GM23248 (cell line): ENCODE measurements around the gene MIGA1. TPM values are rescaled to one million over a fixed set of nuclear protein-coding genes. Genes with fewer than 3 reads are reported as not detected.
A peak's percentile ranks its signal among the peaks of the same experiment; 100 is the strongest.

Experiments
- DNase-seq: peaks from one replicate; pipeline ENCODE4 v3.0.0-alpha.2; 2015
- H2AFZ ChIP-seq: fragments of 200-600 bp; sonication (generic); 2 replicates; pipeline ENCODE4 v1.6.1; 2016; ENCODE audit warnings: antibody characterized with exemption
- H3F3A ChIP-seq: fragments of 200-600 bp; sonication (generic); 2 replicates; pipeline ENCODE4 v1.6.1; 2016; ENCODE audit warnings: mild to moderate bottlenecking, antibody characterized with exemption, mixed run types; ENCODE audit not compliant: insufficient read depth
- H3K27ac ChIP-seq: fragments of 200-600 bp; sonication (generic); 2 replicates; pipeline ENCODE4 v1.5.1; 2016; ENCODE audit warnings: mild to moderate bottlenecking
- H3K27me3 ChIP-seq: fragments of 200-600 bp; sonication (generic); replicated peaks from 2 replicates; pipeline ENCODE4 v1.6.1; 2016; ENCODE audit warnings: mild to moderate bottlenecking; ENCODE audit not compliant: insufficient read depth
- H3K36me3 ChIP-seq: fragments of 200-600 bp; sonication (generic); 2 replicates; pipeline ENCODE4 v1.6.1; 2016; ENCODE audit warnings: low read depth, mild to moderate bottlenecking
- H3K4me1 ChIP-seq: fragments of 200-600 bp; sonication (generic); 2 replicates; pipeline ENCODE4 v1.6.1; 2016; ENCODE audit warnings: mild to moderate bottlenecking; ENCODE audit not compliant: insufficient read depth
- H3K4me2 ChIP-seq: fragments of 200-600 bp; sonication (generic); one replicate; pipeline ENCODE4 v1.6.1; 2016; ENCODE audit warnings: mild to moderate bottlenecking; ENCODE audit not compliant: unreplicated experiment
- H3K4me3 ChIP-seq: fragments of 200-600 bp; sonication (generic); 2 replicates; pipeline ENCODE4 v1.5.1; 2016; ENCODE audit warnings: mild to moderate bottlenecking
- H3K79me2 ChIP-seq: fragments of 200-600 bp; sonication (generic); 2 replicates; pipeline ENCODE4 v1.6.1; 2016; ENCODE audit warnings: mild to moderate bottlenecking; ENCODE audit not compliant: insufficient read depth
- H3K9ac ChIP-seq: fragments of 200-600 bp; sonication (generic); 2 replicates; pipeline ENCODE4 v1.6.1; 2016; ENCODE audit warnings: mild to moderate bottlenecking
- H3K9me2 ChIP-seq: fragments of 200-600 bp; sonication (generic); 2 replicates; pipeline ENCODE4 v1.6.1; 2016; ENCODE audit warnings: mixed run types, mild to moderate bottlenecking, moderate library complexity; ENCODE audit not compliant: insufficient read depth
- H3K9me3 ChIP-seq: fragments of 200-600 bp; sonication (generic); one replicate; pipeline ENCODE4 v1.6.1; 2017; ENCODE audit warnings: low read depth
- H4K20me1 ChIP-seq: fragments of 200-600 bp; sonication (generic); 2 replicates; pipeline ENCODE4 v1.6.0; 2016; ENCODE audit not compliant: insufficient read depth
- EZH2 ChIP-seq: fragments of 200-600 bp; sonication (generic); IDR thresholded peaks from 2 replicates; pipeline ENCODE4 v1.6.1; 2018; ENCODE audit warnings: antibody characterized with exemption, mild to moderate bottlenecking; ENCODE audit not compliant: insufficient read depth, poor library complexity, severe bottlenecking
- EZH2phosphoT487 ChIP-seq: fragments of 200-600 bp; sonication (generic); IDR thresholded peaks from 2 replicates; pipeline ENCODE4 v1.6.1; 2018; ENCODE audit warnings: antibody characterized with exemption, moderate library complexity, mild to moderate bottlenecking, low read depth; ENCODE audit not compliant: insufficient read depth
- WGBS, 2 experiments: methylation state at CpG; one replicate each; pipeline ENCODE4 v1.1.6; 2015 to 2017; ENCODE audit warnings: low lambda C conversion rate in 2 of 2, low coverage in 1 of 2; ENCODE audit errors: missing lambda C conversion rate in 2 of 2; 5-methylcytosine and 5-hydroxymethylcytosine counted together
- in situ Hi-C: fragments of 300-500 bp; cut with MboI; formaldehyde crosslinking; loops from 2 replicates; pipeline ENCODE4 v1.15.0; 2020
- polyA plus RNA-seq: library from polyadenylated mRNA; unstranded; fragments of >200 nt; fragmentation: Nextera tagmentation; extraction: Ambion mirVana; gene quantifications from 2 replicates; pipeline ENCODE4 v1.2.1, GENCODE V29; 2016
- total RNA-seq: library from RNA; depleted of rRNA; stranded (reverse); fragments of >200 nt; shearing (Covaris generic); gene quantifications from 2 replicates; pipeline ENCODE4 v1.2.3, GENCODE V29; 2014

Gene MIGA1
- total and polyA plus RNA-seq, 2 experiments from 2014 or later, result 11.6 to 14.4 TPM

- TF ChIP-seq EZH2phosphoT487 (no peak), EZH2 (no peak)
- DNase-seq, result no peak
- 94 to 98% methylated on average over 4 of the region's 4 CpGs for WGBS, 2 experiments
- Histone ChIP-seq H3K4me1 (0 out of 2 replicates have a peak, but pooled peaks cover 11% of the 10 kb centered on the region), H3K79me2 (peaks cover 86% of the 10 kb centered on the region), H2AFZ (no peak overlapping the region), H3K9me3 (no peaks in the 10 kb centered on the region), H3K9me2 (no peaks in the 10 kb centered on the region), H3K27me3 (no peaks in the 10 kb centered on the region), H3K4me3 (no peak overlapping the region), H3K27ac (no peak overlapping the region), H3K9ac (no peak overlapping the region), H3K4me2 (no peak overlapping the region), H3K36me3 (peaks cover 6% of the 10 kb centered on the region; the same call in 1 of the 2 replicates), H4K20me1 (peaks cover 9% of the 10 kb centered on the region; the same call in 1 of the 2 replicates), H3F3A (no peaks in the 10 kb centered on the region)
- in situ Hi-C loops, result no loop called here
Observed at GRCh38 chr1:77899647-77900320, 120.3 kb downstream of the MIGA1 start.

DNA sequence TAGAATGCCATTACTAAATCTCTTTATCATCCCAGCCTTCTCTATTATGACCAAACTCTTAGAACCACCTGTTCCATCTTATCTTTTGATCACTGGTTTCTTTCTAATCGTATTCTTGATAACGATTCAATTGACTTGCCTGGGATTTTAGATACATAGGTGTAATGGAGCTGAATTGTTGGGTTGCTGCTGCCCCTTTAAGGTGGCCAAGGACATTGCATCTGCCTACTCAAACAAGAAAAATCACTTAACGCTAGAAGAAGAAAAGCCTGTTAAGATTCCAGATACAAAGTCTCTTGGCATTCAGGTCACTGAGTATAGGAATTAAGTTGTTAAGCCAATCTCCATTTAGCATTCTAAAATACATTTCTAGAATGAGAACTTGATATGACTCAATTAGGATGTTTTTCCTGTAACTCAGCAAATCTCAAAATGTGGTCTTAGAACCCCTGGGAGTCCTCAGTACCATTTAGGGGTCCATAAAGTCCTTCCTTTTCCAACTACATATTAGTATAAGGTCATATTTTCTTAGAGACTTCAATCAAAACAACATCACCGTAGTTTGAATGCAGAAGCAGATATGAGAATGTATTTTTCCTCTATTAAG, 121.3 kb downstream of the MIGA1 start:
- H2AFZ ChIP-seq, result no peak overlapping the region
- peak; percentile 60 for DNase-seq
- 0 out of 2 replicates have a peak, but pooled peaks cover 11% of the 10 kb centered on the region for H3K4me1 ChIP-seq
- in situ Hi-C loops, result no loop called here
- peaks cover 12% of the 10 kb centered on the region; the same call in 1 of the 2 replicates for H4K20me1 ChIP-seq
- H3K27me3 ChIP-seq, result no peaks in the 10 kb centered on the region
- no peak overlapping the region for H3K9ac ChIP-seq
- H3K9me3 ChIP-seq, result no peaks in the 10 kb centered on the region
- 31 to 33% methylated on average over 4 of the region's 4 CpGs for WGBS, 2 experiments
- H3K36me3 ChIP-seq, result peaks cover 6% of the 10 kb centered on the region; the same call in 1 of the 2 replicates
- TF ChIP-seq EZH2phosphoT487 (no peak), EZH2 (no peak)
- peak overlapping the region; percentile 31 for H3K4me2 ChIP-seq
- no peaks in the 10 kb centered on the region for H3K9me2 ChIP-seq
- H3F3A ChIP-seq, result no peaks in the 10 kb centered on the region
- no peak overlapping the region for H3K27ac ChIP-seq
- H3K4me3 ChIP-seq, result no peak overlapping the region
- H3K79me2 ChIP-seq, result peaks cover 86% of the 10 kb centered on the region

GRCh38 chr1:77905603-77906002, 126.2 kb downstream of the MIGA1 start:
- in situ Hi-C loops, result no loop called here
- H4K20me1 ChIP-seq, result peaks cover 6% of the 10 kb centered on the region; the same call in 1 of the 2 replicates
- 95 to 97% methylated on average over 1 of the region's 1 CpG for WGBS, 2 experiments
- 0 out of 2 replicates have a peak, but pooled peaks cover 5% of the 10 kb centered on the region for H3K4me1 ChIP-seq
- H2AFZ ChIP-seq, result no peak overlapping the region
- H3K79me2 ChIP-seq, result peaks cover 100% of the 10 kb centered on the region
- H3K36me3 ChIP-seq, result peaks cover 6% of the 10 kb centered on the region; the same call in 1 of the 2 replicates
- H3K27me3 ChIP-seq, result no peaks in the 10 kb centered on the region
- no peak for DNase-seq
- H3F3A ChIP-seq, result no peaks in the 10 kb centered on the region
- H3K27ac ChIP-seq, result no peak overlapping the region
- no peak for TF ChIP-seq EZH2phosphoT487
- TF ChIP-seq EZH2, result no peak
- H3K4me2 ChIP-seq, result no peak overlapping the region
- H3K9ac ChIP-seq, result no peak overlapping the region
- no peak overlapping the region for H3K4me3 ChIP-seq
- no peaks in the 10 kb centered on the region for H3K9me2 ChIP-seq
- H3K9me3 ChIP-seq, result no peaks in the 10 kb centered on the region

- 97 to 98% methylated on average over 2 of the region's 2 CpGs for WGBS, 2 experiments
- no peak for TF ChIP-seq EZH2
- no peak for TF ChIP-seq EZH2phosphoT487
Observed at GRCh38 chr1:77906019-77906545, 126.6 kb downstream of the MIGA1 start.

More at GRCh38 chr1:77906019-77906545, 126.6 kb downstream of the MIGA1 start:
- Histone ChIP-seq H3K9ac (no peak overlapping the region), H4K20me1 (peaks cover 6% of the 10 kb centered on the region; the same call in 1 of the 2 replicates), H3K27me3 (no peaks in the 10 kb centered on the region), H3K4me2 (no peak overlapping the region), H3K4me1 (0 out of 2 replicates have a peak, but pooled peaks cover under 1% of the 10 kb centered on the region), H3F3A (no peaks in the 10 kb centered on the region), H3K4me3 (no peak overlapping the region), H2AFZ (no peak overlapping the region), H3K9me3 (no peaks in the 10 kb centered on the region), H3K9me2 (no peaks in the 10 kb centered on the region), H3K36me3 (peaks cover 6% of the 10 kb centered on the region; the same call in 1 of the 2 replicates), H3K27ac (no peak overlapping the region), H3K79me2 (peaks cover 100% of the 10 kb centered on the region)
- DNase-seq, result no peak
- in situ Hi-C loops, result no loop called here
